ENCODE measurements around the gene CAP2. TPM values are rescaled to one million over a fixed set of nuclear protein-coding genes. Genes with fewer than 3 reads are reported as not detected.

Gene CAP2
- total and polyA plus RNA-seq, 3 donors from 2014 or later: 1.6 to 5.2 (median 2.9) TPM

DNA sequence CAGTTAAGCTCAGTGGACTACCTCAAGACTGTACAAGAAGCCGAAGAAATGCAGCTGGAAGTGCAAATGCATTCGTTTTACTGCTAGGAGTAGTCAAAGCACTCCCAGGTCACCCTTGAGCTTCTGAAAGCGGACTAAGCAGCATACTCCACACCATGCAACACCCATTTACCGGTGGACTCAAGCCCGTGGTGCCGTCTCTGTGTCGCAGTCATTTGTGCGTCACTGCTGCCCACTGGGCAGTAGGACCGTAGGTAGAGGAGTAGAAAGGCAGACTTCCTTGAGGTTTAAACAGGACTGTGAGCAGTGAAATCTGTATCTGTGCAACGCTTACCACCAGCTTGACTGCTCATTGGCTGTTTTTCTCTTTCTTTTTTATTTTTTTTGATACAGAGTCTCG is 117.7 kb downstream of the CAP2 start:
- no peak for TF ChIP-seq POLR2A (IDR thresholded peaks at IDR 0.05)
- TF ChIP-seq, protein P1, sequence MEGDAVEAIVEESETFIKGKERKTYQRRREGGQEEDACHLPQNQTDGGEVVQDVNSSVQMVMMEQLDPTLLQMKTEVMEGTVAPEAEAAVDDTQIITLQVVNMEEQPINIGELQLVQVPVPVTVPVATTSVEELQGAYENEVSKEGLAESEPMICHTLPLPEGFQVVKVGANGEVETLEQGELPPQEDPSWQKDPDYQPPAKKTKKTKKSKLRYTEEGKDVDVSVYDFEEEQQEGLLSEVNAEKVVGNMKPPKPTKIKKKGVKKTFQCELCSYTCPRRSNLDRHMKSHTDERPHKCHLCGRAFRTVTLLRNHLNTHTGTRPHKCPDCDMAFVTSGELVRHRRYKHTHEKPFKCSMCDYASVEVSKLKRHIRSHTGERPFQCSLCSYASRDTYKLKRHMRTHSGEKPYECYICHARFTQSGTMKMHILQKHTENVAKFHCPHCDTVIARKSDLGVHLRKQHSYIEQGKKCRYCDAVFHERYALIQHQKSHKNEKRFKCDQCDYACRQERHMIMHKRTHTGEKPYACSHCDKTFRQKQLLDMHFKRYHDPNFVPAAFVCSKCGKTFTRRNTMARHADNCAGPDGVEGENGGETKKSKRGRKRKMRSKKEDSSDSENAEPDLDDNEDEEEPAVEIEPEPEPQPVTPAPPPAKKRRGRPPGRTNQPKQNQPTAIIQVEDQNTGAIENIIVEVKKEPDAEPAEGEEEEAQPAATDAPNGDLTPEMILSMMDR (IDR thresholded peaks at IDR 0.05): no peak
- Histone ChIP-seq H3K36me3 (ENCODE audit: low read depth, missing control alignments) (no peaks in the 10 kb centered on the region), H3K4me3 (no peak overlapping the region), H3K27me3 (no peaks in the 10 kb centered on the region), H3K27ac (no peak overlapping the region), H3K4me1 (no peaks in the 10 kb centered on the region), H3K9me3 (no peaks in the 10 kb centered on the region)
- DNase-seq: peak; percentile 24
- WGBS, 2 donors: 81 to 84% methylated on average over 11 of the region's 11 CpGs
- intact Hi-C loops (cut with DNase I; ENCODE audit: low total_unique reads): no loop called here

DNA sequence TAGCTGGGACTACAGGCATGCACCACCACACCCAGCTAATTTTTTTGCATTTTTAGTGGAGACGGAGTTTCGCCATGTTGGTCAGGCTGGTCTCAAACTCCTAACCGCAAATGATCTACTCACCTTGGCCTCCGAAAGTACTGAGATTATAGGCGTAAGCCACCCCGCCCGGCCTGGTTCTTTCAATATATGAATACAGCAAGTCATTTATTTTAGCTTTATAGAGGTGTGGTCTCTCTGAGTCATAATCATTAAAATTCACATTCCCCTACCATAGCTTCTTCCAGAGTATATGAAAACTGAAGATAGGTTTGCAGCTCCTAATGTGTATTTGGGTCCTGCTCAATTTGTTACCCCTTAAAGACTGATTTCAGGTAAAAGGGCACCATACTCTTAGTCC is 118.2 kb downstream of the CAP2 start:
- DNase-seq: no peak
- no peaks in the 10 kb centered on the region for H3K36me3 ChIP-seq (ENCODE audit: low read depth, missing control alignments)
- H3K27me3 ChIP-seq: no peaks in the 10 kb centered on the region
- 85 to 92% methylated on average over 7 of the region's 7 CpGs for WGBS, 2 donors
- no peaks in the 10 kb centered on the region for H3K4me1 ChIP-seq
- TF ChIP-seq, protein P1 (IDR thresholded peaks at IDR 0.05): no peak
- no peak for TF ChIP-seq POLR2A (IDR thresholded peaks at IDR 0.05)
- H3K9me3 ChIP-seq: no peaks in the 10 kb centered on the region
- intact Hi-C loops (cut with DNase I; ENCODE audit: low total_unique reads): no loop called here
- no peak overlapping the region for H3K27ac ChIP-seq
- H3K4me3 ChIP-seq: no peak overlapping the region

DNA sequence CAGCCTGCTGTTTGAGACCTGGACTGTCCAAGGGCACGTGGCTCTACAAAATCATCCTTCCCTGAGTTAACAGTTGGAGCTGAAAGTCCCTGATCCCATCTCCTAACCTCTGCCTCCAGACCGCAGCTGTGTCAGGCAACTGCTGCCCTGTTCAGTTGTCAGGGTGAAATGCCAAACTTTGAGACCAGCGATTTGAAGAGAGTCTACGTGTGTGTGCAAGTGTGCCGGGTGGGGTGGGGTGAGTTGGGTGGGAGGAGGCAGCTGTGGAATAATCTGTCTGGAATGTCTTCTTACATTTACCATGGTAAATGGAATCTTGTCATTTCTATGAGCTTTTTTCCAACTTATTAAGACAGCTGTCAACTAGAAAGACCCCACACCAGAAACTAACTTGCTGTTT is 125.7 kb downstream of the CAP2 start:
- Histone ChIP-seq H3K27ac (no peak overlapping the region), H3K9me3 (no peaks in the 10 kb centered on the region), H3K36me3 (ENCODE audit: low read depth, missing control alignments) (no peaks in the 10 kb centered on the region), H3K4me1 (no peaks in the 10 kb centered on the region), H3K27me3 (no peaks in the 10 kb centered on the region), H3K4me3 (no peak overlapping the region)
- WGBS, 2 donors: 80 to 84% methylated on average over 5 of the region's 5 CpGs
- TF ChIP-seq, protein P1 (IDR thresholded peaks at IDR 0.05): no peak
- TF ChIP-seq POLR2A (IDR thresholded peaks at IDR 0.05): no peak
- intact Hi-C loops (cut with DNase I; ENCODE audit: low total_unique reads): no loop called here
- DNase-seq: no peak

DNA sequence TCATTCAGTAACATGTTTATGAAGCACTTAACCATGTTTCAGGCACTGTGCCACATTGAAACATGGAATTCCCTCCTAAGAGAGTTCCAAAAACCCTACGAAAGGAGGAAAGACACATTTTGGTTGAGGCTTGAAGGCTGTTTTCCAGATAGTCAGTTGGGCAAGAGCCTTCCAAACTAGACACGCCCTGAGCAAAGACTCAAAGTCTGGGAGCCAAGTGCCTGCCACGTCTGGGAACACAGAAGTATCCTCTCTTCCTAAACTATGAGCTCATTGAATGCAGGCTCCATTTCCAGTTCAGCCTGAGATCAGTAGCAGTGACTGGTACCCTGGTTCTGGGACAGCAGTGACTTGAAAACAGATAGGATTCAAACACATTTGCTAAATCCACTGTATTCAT is 132.2 kb downstream of the CAP2 start:
- 74 to 87% methylated on average over 3 of the region's 3 CpGs for WGBS, 2 donors
- Histone ChIP-seq H3K36me3 (ENCODE audit: low read depth, missing control alignments) (no peaks in the 10 kb centered on the region), H3K9me3 (no peaks in the 10 kb centered on the region), H3K4me3 (no peak overlapping the region), H3K27ac (no peak overlapping the region), H3K4me1 (no peaks in the 10 kb centered on the region), H3K27me3 (no peaks in the 10 kb centered on the region)
- TF ChIP-seq POLR2A (IDR thresholded peaks at IDR 0.05): no peak
- TF ChIP-seq, protein P1 (IDR thresholded peaks at IDR 0.05): no peak
- DNase-seq: no peak
- intact Hi-C loops (cut with DNase I; ENCODE audit: low total_unique reads): no loop called here

DNA sequence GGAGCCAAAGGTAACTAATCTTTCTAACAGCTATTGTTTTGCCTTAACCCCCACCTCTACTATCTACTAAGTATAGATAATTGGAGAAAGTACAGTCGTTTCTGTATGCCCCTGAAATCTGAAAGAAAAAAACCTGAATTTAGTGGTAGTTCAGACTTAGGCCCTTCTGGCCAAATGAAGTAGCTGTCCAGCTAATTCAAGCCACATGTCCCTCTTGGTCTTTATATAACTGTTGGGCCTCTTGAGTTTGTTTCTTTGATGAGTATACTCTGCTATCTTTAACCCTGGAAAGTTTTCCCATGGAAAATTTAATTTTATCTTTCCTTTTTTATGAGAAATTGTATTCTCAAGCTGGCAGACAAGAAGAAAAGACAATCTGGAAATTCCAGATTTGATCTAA is 133.7 kb downstream of the CAP2 start:
- H3K4me1 ChIP-seq: no peaks in the 10 kb centered on the region
- no peaks in the 10 kb centered on the region for H3K9me3 ChIP-seq
- no peak overlapping the region for H3K27ac ChIP-seq
- WGBS, 2 donors: 11 to 50% methylated on average over 1 of the region's 1 CpG
- no peak overlapping the region for H3K4me3 ChIP-seq
- intact Hi-C loops (cut with DNase I; ENCODE audit: low total_unique reads): no loop called here
- TF ChIP-seq, protein P1 (IDR thresholded peaks at IDR 0.05): no peak
- TF ChIP-seq POLR2A (IDR thresholded peaks at IDR 0.05): no peak
- DNase-seq: no peak
- no peaks in the 10 kb centered on the region for H3K36me3 ChIP-seq (ENCODE audit: low read depth, missing control alignments)
- H3K27me3 ChIP-seq: no peaks in the 10 kb centered on the region

All from testis (tissue), 3 donors.